ENCODE data around the gene GATA2. TPM values are rescaled to one million over a fixed set of nuclear protein-coding genes. Genes with fewer than 3 reads are reported as not detected.

The GATA2 gene
- total RNA-seq, 1 donor from 2014 or later, result 0.10 TPM

GRCh38 chr3:128469556-128469955, 23.4 kb downstream of the GATA2 start:
- H3K36me3 Mint-ChIP-seq (ENCODE audit: low read depth), result peaks cover 5% of the 10 kb centered on the region
- no peak overlapping the region for H3K27ac Mint-ChIP-seq (ENCODE audit: unreplicated experiment)
- no peak overlapping the region for H3K4me3 Mint-ChIP-seq (ENCODE audit: unreplicated experiment)
- peaks cover 3% of the 10 kb centered on the region for H3K9me3 Mint-ChIP-seq (ENCODE audit: low read depth)
- H3K4me1 Mint-ChIP-seq (ENCODE audit: low read depth), result no peaks in the 10 kb centered on the region
- no peak for DNase-seq (ENCODE audit: low spot score)
- H3K27me3 Mint-ChIP-seq (ENCODE audit: low read depth), result peaks cover 70% of the 10 kb centered on the region
- no peak for TF ChIP-seq CTCF (IDR thresholded peaks at IDR 0.05)

- H3K36me3 Mint-ChIP-seq (ENCODE audit: low read depth), result peaks cover 5% of the 10 kb centered on the region
- DNase-seq (ENCODE audit: low spot score), result no peak
- H3K27ac Mint-ChIP-seq (ENCODE audit: unreplicated experiment), result no peak overlapping the region
- TF ChIP-seq CTCF (IDR thresholded peaks at IDR 0.05), result no peak
- no peak overlapping the region for H3K4me3 Mint-ChIP-seq (ENCODE audit: unreplicated experiment)
- peaks cover 3% of the 10 kb centered on the region for H3K9me3 Mint-ChIP-seq (ENCODE audit: low read depth)
- no peaks in the 10 kb centered on the region for H3K4me1 Mint-ChIP-seq (ENCODE audit: low read depth)
- peaks cover 69% of the 10 kb centered on the region for H3K27me3 Mint-ChIP-seq (ENCODE audit: low read depth)
Measured at GRCh38 chr3:128468791-128469527, 24.0 kb downstream of the GATA2 start.

GRCh38 chr3:128468285-128468790, 24.7 kb downstream of the GATA2 start:
- no peak overlapping the region for H3K27ac Mint-ChIP-seq (ENCODE audit: unreplicated experiment)
- H3K9me3 Mint-ChIP-seq (ENCODE audit: low read depth), result peaks cover 3% of the 10 kb centered on the region
- H3K36me3 Mint-ChIP-seq (ENCODE audit: low read depth), result peaks cover 5% of the 10 kb centered on the region
- peaks cover 65% of the 10 kb centered on the region for H3K27me3 Mint-ChIP-seq (ENCODE audit: low read depth)
- H3K4me3 Mint-ChIP-seq (ENCODE audit: unreplicated experiment), result no peak overlapping the region
- no peak for DNase-seq (ENCODE audit: low spot score)
- no peaks in the 10 kb centered on the region for H3K4me1 Mint-ChIP-seq (ENCODE audit: low read depth)
- no peak for TF ChIP-seq CTCF (IDR thresholded peaks at IDR 0.05)

GRCh38 chr3:128466840-128467541, 26.0 kb downstream of the GATA2 start, which contains the start of gene DNAJB8:
DNAJB8 (minus strand) TSS chr3:128466890; CDS start chr3:128463245, 3,645 bp downstream.
- H3K4me1 Mint-ChIP-seq (ENCODE audit: low read depth), result no peaks in the 10 kb centered on the region
- H3K27me3 Mint-ChIP-seq (ENCODE audit: low read depth), result peaks cover 57% of the 10 kb centered on the region
- no peak within 1 kb of the TSS for H3K4me3 Mint-ChIP-seq (ENCODE audit: unreplicated experiment)
- peaks cover 5% of the 10 kb centered on the region for H3K36me3 Mint-ChIP-seq (ENCODE audit: low read depth)
- H3K27ac Mint-ChIP-seq (ENCODE audit: unreplicated experiment), result no peak within 1 kb of the TSS
- peaks cover 3% of the 10 kb centered on the region for H3K9me3 Mint-ChIP-seq (ENCODE audit: low read depth)
- DNase-seq (ENCODE audit: low spot score), result no peak
- TF ChIP-seq CTCF (IDR thresholded peaks at IDR 0.05), result no peak

- no peak overlapping the region for H3K4me3 Mint-ChIP-seq (ENCODE audit: unreplicated experiment)
- H3K27me3 Mint-ChIP-seq (ENCODE audit: low read depth), result peaks cover 45% of the 10 kb centered on the region
- H3K4me1 Mint-ChIP-seq (ENCODE audit: low read depth), result no peaks in the 10 kb centered on the region
Measured at GRCh38 chr3:128464702-128465101, 28.3 kb downstream of the GATA2 start.

More at GRCh38 chr3:128464702-128465101, 28.3 kb downstream of the GATA2 start:
- Mint-ChIP-seq H3K36me3 (ENCODE audit: low read depth) (peaks cover 2% of the 10 kb centered on the region), H3K9me3 (ENCODE audit: low read depth) (no peaks in the 10 kb centered on the region), H3K27ac (ENCODE audit: unreplicated experiment) (no peak overlapping the region)
- DNase-seq (ENCODE audit: low spot score), result no peak
- no peak for TF ChIP-seq CTCF (IDR thresholded peaks at IDR 0.05)

Data from chondrocyte (in vitro differentiated cells).